Head of caudate nucleus (tissue), 42 donors: Measurements from ENCODE around the gene OR2L8.
"Not testable (repeated sequence)": the region's sequence is repeated elsewhere in the genome, so short reads cannot be mapped to it uniquely, and the experiment has no call there.

ENCODE experiments used
- DNase-seq, 42 donors: peaks; one replicate each; pipeline versions ENCODE4 v3.0.0 to v3.0.0-alpha.2; 2020 to 2021; ENCODE audit warnings: mixed read lengths in 7 of 42
- intact Hi-C: fragments of 100-400 bp; cut with DNase I; formaldehyde crosslinking; loops from one replicate; pipeline ENCODE4 v1.15.0; 2022

The OR2L8 gene

GRCh38 chr1:247948558-247948957, at the start of gene OR2L8:
TSS of gene OR2L8 (plus strand) at chr1:247948858. CDS start at chr1:247948858, 0 bp downstream.
- DNase-seq = no peak
- intact Hi-C loops = no loop called here

- DNase-seq = no peak
- intact Hi-C loops = no loop called here
Observed at GRCh38 chr1:247904122-247904521, 44.5 kb upstream of the OR2L8 start.

- no peak for DNase-seq
Observed at GRCh38 chr1:247905181-247905580, 43.5 kb upstream of the OR2L8 start.

GRCh38 chr1:247905910-247906503, 42.7 kb upstream of the OR2L8 start:
- DNase-seq = no peak
- intact Hi-C loops = no loop called here

More at GRCh38 chr1:247905181-247905580, 43.5 kb upstream of the OR2L8 start:
- intact Hi-C loops = no loop called here

- intact Hi-C loops = no loop called here
- DNase-seq = peak in 1 of 42 donors; percentile 20
Observed at GRCh38 chr1:247906504-247907047, 42.1 kb upstream of the OR2L8 start.

GRCh38 chr1:247908766-247909165, 39.9 kb upstream of the OR2L8 start:
- intact Hi-C loops = no loop called here
- no peak for DNase-seq

GRCh38 chr1:247913786-247914185, 34.9 kb upstream of the OR2L8 start:
- intact Hi-C loops = no loop called here

GRCh38 chr1:247914941-247915662, 33.6 kb upstream of the OR2L8 start:
- intact Hi-C loops = no loop called here
- no peak for DNase-seq

More at GRCh38 chr1:247913786-247914185, 34.9 kb upstream of the OR2L8 start:
- no peak for DNase-seq

GRCh38 chr1:247919952-247920351, 28.7 kb upstream of the OR2L8 start, which contains the start of gene OR2T8:
TSS of gene OR2T8 (plus strand) at chr1:247920252. CDS start at chr1:247921018, 766 bp downstream.
- intact Hi-C loops = no loop called here
- DNase-seq = no peak

GRCh38 chr1:247923941-247924340, 24.7 kb upstream of the OR2L8 start:
- DNase-seq = no peak
- intact Hi-C loops = no loop called here

GRCh38 chr1:247924868-247925267, 23.8 kb upstream of the OR2L8 start, which contains the start of gene OR2AJ1:
TSS of gene OR2AJ1 (plus strand) at chr1:247924889. CDS start at chr1:247933769, 8,880 bp downstream.
- DNase-seq = no peak
- intact Hi-C loops = no loop called here

GRCh38 chr1:247933989-247934388, 14.7 kb upstream of the OR2L8 start:
- no peak for DNase-seq
- intact Hi-C loops = no loop called here

GRCh38 chr1:247935781-247936180, 12.9 kb upstream of the OR2L8 start:
- intact Hi-C loops = no loop called here
- peak in 1 of 42 donors; percentile 3 for DNase-seq

GRCh38 chr1:247936415-247936814, 12.2 kb upstream of the OR2L8 start:
- intact Hi-C loops = no loop called here
- DNase-seq = peak in 2 of 42 donors; percentile 10 to 20

- peak; percentile 53 to 93 (median 84) for DNase-seq
- intact Hi-C loops = not testable (repeated sequence)
Observed at GRCh38 chr1:247936965-247937734, 11.5 kb upstream of the OR2L8 start.

GRCh38 chr1:247942624-247943023, 6.0 kb upstream of the OR2L8 start:
- DNase-seq = no peak

GRCh38 chr1:247953408-247953807, 4.8 kb downstream of the OR2L8 start:
- no peak for DNase-seq
- intact Hi-C loops = no loop called here

More at GRCh38 chr1:247942624-247943023, 6.0 kb upstream of the OR2L8 start:
- intact Hi-C loops = no loop called here

GRCh38 chr1:247961791-247962190, 13.1 kb downstream of the OR2L8 start:
- DNase-seq = no peak
- intact Hi-C loops = no loop called here

- DNase-seq = no peak
- intact Hi-C loops = no loop called here
Observed at GRCh38 chr1:247962911-247963588, 14.4 kb downstream of the OR2L8 start.
